DMS79 treated with DMSO at 0.1 percent for 48 hours (cell line): ENCODE data around the gene MFSD2A.
A peak's percentile ranks its signal among the peaks of the same experiment; 100 is the strongest.
"Not testable (repeated sequence)": the region's sequence is repeated elsewhere in the genome, so short reads cannot be mapped to it uniquely, and the experiment has no call there.

Source experiments
- DNase-seq: peaks from one replicate; lab custom pipeline; 2025; lab: John Stamatoyannopoulos, UW

The MFSD2A gene

DNA sequence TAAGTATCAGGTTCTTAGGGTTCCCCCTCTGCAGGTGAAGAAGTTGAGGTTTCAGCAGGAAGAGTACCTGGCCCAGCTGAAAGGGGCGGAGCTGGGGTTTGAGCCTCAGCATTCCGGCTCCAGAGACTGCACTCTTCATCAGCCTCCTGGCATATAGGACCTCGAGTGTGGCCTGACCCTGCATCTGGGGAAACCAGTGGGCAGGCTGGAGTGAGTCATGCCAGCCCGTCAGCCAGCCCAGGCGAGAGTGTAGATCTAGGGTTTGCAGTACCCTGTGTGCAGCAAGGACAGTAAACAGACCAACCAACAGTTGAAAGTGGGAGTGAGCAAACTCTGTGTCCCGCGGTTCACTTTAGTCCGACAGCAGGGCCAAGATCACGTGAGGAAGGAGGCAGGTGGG is 14.1 kb downstream of the MFSD2A start:
- DNase-seq: no peak

GRCh38 chr1:39969531-39970270 is 14.8 kb downstream of the MFSD2A start:
- DNase-seq: no peak

GRCh38 chr1:39970274-39970673 is 15.3 kb downstream of the MFSD2A start:
- no peak for DNase-seq

DNA sequence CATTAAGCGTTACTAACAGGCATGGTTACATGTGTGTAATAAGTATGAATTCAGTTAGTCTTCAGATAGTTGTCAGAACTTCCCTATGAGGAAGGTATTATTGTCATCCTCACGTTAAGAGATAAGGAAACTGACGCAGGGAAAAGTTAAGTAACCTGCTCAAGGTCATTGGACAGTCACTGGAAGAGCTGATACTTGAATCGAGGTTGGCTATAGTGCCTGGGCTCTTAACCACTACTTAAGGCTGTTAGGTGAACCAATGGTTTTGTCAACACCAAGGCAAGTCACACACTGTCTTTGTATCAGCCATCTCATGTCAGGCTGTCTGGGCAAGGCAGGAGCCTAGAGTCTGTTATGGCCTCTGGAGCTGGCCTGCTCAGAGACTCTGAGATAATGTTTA is 16.2 kb downstream of the MFSD2A start:
- no peak for DNase-seq

- peak; percentile 80 for DNase-seq
These were observed 18.7 kb downstream of the MFSD2A start for GRCh38 chr1:39973503-39974135.

DNA sequence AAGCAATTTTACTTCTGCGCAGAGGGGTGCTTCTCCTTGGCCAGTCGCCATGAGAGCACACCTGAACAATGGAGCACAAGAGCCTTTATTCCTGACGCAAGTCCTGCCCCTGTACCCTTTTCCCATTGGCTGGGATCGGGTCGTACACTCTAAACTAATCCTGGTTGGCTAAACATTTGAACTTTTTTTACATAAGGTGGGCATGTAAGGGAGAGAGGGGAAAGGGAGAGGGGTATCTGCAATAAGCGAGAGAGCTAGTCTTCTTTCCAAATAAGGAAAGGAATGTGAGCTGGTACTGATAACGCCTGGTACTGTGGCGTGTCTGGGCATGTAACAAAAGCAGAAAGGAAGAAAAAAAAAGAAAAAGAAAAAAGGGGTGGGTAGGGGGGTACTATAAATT is 21.8 kb downstream of the MFSD2A start:
- DNase-seq: no peak

DNA sequence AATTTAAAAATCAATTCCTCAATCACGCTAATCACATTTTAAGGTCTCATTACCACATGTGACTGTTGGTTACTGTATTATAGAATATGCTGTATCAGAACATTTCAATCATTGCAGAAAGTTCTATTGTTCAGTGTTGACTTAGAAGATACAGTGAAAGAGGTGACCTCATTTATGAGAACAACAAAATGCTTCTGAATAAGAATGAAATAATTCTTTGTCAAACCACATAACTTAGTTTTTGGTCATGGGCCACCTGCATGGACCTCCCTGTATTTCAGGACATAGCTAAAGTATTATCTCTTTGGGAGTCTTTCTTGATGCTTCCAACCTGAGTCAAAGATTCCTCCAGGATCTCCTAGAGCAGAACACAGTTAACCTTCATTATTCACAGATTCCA is 22.3 kb downstream of the MFSD2A start:
- DNase-seq: no peak

- DNase-seq: no peak
These were observed 24.7 kb downstream of the MFSD2A start for GRCh38 chr1:39979654-39980053.

DNA sequence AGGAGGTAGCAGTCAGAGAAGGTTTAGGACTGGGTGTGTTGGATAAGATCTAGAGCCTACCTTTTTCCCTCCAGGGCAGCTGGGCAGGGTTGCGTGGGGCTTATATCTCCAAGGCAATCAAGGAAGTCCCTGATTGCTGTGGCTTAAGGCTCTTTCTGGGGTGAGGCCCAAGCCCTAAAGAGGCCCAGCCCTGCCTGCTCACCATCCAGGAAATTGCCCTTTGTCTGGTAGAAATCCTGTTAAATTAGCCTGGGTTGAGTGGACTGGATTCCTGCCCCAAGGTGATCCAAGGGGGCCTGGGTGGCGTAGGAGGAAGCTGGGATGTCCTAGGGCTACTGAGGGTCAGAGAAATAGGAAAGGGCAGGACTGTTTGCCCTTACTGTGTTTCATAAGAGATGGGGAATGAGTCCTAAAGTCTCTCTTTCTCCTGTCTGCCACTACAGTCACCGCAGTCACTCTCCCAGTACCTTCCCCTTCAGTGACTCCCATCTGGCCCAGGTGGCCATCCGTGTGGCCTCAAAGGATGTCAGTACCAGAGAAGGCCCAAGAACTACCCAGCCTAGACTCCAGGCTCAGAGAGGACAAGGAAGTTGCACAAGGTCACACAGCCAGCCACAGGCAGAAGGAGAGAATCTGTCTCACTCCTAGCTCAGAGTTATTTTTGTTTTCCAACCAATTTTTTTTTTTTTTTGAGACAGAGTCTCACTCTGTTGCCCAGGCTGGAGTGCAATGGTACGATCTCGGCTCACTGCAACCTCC is 25.8 kb downstream of the MFSD2A start:
- no peak for DNase-seq

DNA sequence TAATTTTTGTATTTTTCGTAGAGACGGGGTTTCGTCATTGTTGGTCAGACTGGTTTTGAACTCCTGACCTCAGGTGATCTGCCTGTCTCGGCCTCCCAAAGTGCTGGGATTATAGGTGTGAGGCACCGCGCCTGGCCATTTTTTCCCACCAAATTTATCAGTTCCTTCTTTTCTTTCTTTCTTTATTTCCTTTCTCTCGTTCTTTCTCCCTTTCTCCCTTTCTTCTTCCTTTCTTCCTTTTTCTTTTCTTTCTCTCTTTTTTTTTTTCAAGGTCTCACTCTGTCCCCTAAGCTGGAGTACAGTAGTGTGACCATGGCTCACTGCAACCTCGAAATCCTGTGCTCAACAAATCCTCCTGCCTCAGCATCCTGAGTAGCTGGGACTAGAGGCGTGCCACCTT is 26.4 kb downstream of the MFSD2A start:
- DNase-seq: no peak

GRCh38 chr1:39981945-39982344 is 27.0 kb downstream of the MFSD2A start:
- no peak for DNase-seq

GRCh38 chr1:39984480-39984879 is 29.5 kb downstream of the MFSD2A start:
- not testable (repeated sequence) for DNase-seq

- DNase-seq: no peak
These were observed 30.0 kb downstream of the MFSD2A start for GRCh38 chr1:39984951-39985350.

GRCh38 chr1:39987869-39988268 is 32.9 kb downstream of the MFSD2A start:
- no peak for DNase-seq

- no peak for DNase-seq
These were observed 33.8 kb downstream of the MFSD2A start for GRCh38 chr1:39988618-39989343.

GRCh38 chr1:39990428-39990827 is 35.5 kb downstream of the MFSD2A start:
- DNase-seq: no peak

DNA sequence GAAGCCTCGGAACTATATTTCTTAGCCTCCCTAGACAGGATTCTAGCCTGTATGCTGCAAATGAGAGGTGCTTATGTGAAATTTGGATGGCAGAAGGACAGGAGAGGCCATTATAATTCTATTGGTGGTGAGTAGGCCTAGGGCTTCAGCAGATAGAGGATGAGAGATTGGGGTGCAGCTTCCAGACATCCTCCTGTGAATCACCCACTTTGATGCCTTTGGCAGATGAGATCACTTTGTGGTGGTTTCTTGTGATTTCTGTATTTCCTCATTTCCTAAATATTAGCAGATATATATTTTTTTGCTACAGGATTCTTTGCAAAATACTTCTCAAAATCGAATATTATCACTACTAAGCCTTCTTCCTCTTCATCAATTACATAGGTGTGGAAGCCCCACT is 37.3 kb downstream of the MFSD2A start:
- no peak for DNase-seq

DNA sequence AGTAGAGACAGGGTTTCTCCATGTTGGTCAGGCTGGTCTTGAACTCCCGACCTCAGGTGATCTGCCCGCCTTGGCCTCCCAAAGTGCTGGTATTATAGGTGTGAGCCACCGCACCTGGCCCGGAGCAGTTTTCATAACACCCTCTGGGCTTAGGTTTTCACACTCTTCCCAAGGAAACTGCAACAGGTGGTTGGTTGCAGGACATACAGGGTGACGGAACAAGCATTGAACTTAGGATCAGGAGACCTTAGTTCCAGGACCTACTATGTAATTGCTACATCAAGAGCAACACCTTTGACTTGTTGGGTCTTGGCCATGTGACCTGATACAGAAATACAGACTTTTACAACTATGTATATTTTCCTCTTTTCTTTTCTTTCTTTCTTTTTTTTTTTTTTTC is 37.9 kb downstream of the MFSD2A start:
- no peak for DNase-seq

DNA sequence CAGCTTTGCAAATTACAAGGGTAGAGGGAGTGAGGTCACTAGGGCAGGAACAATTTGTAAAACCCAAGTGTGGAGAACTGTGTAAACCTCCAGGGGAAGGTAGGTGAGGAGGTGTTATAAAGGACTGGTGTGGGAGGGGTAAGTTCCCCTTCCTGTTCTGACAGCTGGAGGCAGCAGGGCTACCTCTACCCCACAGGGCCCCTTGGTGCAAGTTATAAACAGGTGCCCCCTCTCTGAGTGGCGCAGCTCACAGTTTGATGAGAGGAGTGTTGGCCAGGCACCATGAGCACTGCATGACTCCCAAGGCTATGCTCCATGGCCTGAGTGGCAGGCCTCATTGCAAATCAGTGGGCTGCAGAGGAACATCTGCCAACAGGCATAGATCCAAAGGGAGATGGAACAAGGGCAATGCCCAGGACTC is 41.0 kb downstream of the MFSD2A start:
- DNase-seq: no peak

DNA sequence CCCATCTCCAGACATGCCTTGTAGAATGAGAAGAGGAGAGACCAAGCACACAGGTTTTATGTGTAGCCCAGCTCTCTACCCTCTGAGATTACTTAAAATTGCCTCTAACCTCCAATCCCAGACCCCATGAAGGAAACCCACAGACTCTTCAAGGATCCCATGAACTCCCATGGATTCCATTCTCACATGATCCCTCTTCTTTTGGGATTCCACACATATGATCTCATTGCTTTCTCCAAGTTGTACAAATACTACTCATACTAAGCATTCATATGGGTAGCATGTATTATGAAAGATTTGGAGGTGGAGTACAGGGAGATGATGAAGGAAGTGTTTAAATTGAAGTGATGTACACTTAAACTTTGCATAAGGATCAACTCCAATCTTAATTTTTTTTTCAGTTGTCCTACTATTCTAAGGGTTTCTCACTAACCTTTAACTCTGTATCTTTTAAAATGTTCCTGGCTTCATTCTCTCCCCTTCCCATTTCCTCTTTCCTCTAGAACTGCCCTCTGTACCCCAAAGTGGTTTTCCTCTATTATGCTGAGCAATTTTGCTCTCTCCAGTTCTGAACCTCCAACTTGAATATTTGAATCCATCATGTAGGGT is 41.6 kb downstream of the MFSD2A start:
- no peak for DNase-seq

GRCh38 chr1:40001456-40001855 is 46.5 kb downstream of the MFSD2A start:
- no peak for DNase-seq
